GM03348 (cell line): ENCODE measurements around the gene ERG.

Experiments
- DNase-seq: peaks from one replicate; pipeline ENCODE4 v3.0.0; 2012; ENCODE audit warnings: low spot score

ERG gene

DNA sequence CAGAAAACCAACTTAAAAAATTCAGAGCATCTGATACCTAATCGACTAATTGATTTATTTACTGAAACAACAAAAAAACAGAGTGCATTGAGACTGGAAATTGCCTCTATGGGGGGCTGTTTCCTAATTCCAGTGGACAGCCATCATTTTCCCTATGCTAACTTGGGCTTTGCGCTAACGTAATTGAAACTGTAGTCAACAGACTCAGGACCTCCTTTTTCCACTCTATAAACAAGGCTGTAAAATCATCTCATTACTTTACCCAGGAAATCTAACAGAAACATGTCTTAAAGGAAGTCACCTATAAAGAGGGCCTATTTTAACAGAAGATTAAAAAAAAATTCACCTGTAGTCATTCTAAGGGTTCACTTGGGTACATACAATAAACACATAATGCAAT lies 2.1 kb downstream of the ERG start:
- no peak for DNase-seq

DNA sequence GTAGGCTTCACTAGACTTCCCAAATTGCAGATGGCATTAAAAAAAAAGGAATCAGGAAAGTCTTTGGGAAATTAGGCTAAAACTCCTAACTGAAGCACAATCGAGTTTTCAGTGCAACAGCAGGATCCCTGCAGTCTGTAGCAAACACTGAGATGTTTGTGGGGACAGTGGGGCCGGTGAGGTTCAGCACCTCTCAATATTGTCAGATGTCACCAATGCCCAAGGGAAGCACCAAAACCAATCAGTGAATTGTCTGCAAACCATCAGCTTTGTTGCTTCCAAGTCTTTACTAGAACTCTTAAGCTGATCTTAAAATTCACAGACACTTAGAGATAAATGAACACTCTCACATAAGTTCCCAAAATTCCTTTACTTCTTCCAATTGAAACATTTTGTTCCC lies 2.6 kb downstream of the ERG start:
- no peak for DNase-seq

DNA sequence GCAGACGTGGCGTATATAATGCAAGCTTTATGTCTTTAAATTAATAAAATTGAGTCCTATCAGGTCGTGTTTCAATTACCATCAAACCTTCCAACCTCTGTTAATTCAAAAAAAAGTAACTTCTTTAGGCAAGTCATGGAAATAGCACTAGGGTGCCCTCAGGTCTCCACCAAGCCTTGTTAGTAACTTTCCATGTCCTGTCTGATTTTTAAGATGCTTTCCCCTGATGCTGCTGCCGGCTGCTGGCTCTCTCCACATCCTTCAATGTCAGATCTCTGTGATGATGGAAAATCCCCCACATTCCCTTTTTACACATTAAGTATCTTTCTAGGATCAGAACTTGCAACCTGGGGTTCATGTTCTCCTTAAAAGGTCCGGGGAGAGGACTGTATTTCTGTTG lies 3.0 kb downstream of the ERG start:
- DNase-seq, result no peak

DNA sequence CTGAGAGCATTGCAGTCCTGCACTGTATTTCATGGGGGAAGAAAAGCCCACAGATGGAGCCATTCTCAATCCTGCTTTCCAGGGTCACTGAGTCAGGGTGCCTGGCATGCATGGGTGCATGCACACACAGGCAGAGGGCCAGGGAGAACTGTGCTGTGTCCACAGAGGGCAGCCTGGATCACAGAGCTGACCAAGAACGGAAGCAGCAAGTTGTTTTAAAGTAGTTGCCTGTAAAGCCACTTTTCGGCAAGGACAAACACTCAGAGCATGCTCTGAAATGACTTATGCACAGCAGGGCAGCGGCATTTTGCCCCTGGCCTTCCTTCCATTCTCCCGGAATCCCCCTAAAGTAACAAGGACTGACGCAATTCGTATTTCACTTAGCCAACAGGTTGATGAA lies 3.6 kb downstream of the ERG start:
- DNase-seq, result no peak

DNA sequence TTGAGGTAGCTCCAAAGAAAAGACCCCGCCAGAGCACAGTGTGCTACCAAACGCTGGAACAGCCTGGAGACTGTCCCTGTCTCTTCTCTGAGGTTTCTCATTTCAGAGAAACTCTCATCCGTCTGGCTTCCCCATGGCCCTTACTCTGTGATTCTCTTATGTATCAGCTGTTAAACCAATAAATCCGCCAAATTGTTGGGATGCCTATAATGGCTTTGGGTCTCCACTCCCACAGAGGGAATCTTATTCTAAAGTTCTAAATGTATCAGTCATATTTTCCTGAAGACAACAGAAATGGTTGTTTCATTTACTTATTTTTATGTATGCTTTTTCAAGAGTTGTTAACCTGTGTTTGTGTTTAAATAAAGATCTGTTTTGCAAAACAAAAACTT lies 4.0 kb downstream of the ERG start:
- DNase-seq, result no peak

DNA sequence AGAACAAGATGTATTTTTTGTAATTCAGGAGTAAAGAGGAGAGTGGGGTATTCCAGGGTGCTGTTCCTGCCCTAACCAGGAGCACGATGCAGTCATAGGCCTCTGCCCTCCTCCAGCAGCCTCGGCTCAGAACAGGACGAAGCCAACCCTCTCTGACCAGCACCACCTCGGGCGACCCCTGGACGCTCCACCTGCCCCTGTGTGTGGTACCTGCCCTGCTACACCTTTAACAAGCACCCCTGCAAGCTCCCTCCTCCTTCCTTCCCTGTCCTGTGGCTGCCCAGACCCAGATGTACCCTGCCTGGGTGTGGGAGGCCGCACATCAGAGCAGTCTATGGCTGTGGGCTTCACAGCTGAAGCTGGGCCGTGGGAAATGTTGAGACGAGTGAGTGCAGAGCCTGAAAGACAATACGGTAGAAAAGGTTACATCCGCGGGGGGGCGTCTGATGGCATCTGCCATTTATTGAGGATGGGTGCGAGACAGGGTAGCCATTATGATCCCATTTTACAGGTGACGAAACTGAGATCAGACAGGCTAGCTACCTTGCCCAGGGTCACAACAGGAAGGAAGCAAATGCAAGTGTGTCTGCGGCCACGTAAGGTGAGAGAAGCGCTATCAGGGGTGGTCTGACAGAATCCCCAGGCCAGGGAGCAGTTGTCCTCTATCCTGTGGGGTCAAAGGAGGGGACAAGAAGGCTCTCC lies 4.6 kb downstream of the ERG start:
- DNase-seq, result no peak

GRCh38 chr21:38492007-38492406 lies 6.3 kb downstream of the ERG start:
- no peak for DNase-seq

DNA sequence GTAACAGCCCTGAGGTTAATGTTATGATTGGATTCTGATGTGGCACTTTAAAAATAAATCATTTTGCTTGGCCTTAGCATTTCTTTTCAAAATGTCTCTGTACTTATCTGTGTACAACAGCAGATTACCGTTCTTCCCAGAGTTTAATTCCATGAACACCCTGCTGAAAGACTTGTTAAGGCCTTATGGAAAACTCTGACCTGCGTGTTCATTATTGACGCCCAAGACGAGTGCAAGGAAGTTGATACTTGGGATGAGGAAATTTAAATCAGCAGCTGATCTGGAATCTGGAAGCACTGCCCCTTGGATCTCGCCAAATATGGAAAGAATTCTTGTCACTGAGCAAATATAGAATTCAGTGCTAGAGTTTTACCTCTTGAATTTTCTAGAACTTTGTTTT lies 6.7 kb downstream of the ERG start:
- no peak for DNase-seq

- DNase-seq, result no peak
These were observed 7.8 kb downstream of the ERG start for GRCh38 chr21:38490411-38491020.

GRCh38 chr21:38489729-38490128 lies 8.5 kb downstream of the ERG start:
- no peak for DNase-seq

- no peak for DNase-seq
These were observed 9.0 kb downstream of the ERG start for GRCh38 chr21:38489271-38489652.

- DNase-seq, result no peak
These were observed 9.5 kb downstream of the ERG start for GRCh38 chr21:38488640-38489270.

DNA sequence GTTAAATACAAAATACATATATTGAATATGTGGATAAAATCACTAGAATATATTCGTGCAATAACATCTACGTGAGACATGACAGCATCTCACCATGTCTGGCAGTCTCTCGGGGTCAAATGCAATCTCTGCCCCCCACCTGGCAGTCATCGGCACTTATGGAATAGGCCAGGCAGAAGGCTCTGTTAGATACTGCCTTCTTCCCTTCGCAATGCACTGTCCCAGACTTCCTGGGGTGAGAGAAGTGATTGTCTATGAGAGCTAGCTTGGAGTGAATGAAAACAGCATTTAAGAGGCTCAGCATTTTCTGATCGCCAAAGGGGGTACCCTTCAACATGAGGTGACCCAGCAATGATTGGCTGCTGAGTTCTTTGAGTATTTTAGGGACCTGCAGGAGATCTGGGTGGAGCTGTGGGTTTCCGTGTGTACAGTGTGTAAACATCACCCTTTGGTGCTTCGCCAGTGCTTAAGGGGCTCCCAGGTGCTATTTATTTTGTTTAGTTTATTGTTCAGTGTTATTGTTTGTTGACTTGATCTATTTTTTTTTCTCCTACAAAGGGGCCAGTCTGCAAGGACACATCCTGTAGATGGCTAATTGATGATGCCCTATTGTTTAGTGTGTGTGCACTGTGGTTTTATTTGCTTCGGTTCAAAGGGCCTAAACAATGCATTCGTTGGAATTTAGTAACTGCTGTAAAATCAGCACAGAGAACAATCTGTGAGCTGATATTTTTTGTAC lies 10.2 kb downstream of the ERG start:
- DNase-seq, result no peak

- DNase-seq, result no peak
These were observed 11.6 kb downstream of the ERG start for GRCh38 chr21:38486706-38487105.

GRCh38 chr21:38486221-38486620 lies 12.1 kb downstream of the ERG start:
- DNase-seq, result peak; percentile 51

DNA sequence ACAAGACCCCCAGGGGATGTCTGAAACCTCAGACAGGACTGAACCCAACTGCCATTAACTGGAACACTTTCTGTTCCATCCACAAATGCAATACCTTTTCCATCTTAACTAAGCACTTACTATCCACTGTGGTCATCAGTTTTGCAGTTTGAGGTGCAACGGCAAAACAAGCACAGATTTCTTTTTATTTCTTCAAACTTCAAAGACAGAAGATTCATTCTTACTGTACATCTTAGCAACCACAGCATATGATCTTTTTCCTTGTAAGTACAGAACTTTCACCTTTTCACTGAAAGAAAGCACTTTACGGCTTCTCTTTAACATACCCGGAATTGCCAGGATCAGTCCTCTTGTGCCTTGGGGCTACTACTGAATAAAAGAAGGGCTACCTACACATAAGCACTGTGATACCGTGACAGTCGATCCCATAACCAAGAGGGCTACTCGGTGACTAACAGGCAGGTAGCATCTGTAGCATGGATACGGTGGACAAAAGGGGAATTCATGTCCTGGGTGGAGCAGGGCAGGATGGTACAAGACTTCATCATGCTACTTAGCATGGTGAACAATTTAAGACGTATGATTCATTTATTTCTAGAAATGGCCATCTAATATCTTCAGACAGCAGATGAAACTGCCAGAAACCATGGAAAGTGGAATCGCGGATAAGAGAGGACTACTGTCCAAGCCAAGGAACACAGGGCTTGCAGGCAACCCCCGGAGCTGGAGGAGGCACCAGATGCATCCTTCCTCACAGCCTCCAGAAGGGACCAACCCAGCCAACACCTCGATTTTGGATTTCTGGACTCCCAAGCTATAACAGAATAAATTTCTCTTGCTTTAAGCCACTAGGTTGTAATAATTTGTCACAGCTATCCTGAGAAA lies 18.4 kb downstream of the ERG start:
- DNase-seq, result no peak

DNA sequence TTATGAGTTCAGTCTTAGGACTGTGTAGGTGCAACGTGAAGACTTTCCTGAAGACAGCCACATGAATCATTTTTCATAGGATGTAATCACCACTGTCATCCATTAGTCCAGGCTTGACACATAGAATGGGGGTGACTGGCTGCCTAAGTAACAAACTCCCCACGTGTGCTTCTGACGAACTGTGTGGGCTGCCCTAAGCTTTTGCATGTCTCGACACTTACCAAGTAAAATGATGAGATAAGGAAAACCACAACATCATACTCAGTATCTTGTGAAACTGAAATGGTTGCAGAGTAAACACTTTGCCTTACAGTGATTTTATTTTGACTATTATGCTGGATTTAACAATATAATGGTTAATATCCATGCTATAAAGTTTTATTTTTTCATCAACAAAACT lies 19.5 kb downstream of the ERG start:
- peak; percentile 47 for DNase-seq

- DNase-seq, result no peak
These were observed 21.1 kb downstream of the ERG start for GRCh38 chr21:38477226-38477625.

DNA sequence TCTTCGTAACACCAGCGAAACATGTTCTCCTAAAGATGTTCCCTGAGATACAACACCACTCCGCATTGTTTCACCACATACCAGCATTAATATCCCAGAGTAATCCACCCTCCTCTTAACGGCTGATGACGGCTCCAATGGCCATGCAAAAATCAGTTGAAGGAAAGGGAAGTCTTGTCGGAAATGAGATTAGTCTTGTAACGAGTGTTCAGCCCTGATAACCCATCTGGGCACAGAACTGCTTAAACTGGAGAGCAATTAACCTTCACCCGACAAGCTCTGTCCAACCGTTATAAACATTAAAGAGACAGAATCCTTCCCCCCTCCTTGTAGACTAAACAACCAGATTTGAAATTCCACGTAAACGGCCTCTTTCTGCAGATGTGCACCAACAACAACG lies 21.9 kb downstream of the ERG start:
- no peak for DNase-seq

DNA sequence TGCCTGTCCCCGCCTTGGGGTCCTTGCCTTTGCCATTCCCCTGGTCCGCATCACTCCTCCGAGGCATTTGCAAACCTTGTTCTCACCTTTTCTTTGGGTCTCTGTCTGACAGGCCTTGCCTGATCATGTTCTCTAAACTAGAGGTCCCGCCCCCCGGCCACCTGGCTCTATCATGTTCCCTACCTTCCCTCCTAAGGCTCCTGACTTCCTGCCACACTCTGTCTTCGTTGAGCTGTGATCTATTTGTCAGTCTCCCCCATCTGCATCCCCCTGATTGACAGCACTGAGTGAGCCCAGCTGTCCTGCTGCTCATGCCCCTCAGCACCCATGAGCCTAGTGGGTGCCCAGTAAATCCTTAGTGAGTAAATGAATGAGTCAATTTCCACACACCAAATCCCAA lies 22.8 kb downstream of the ERG start:
- no peak for DNase-seq

- DNase-seq, result no peak
These were observed 23.5 kb downstream of the ERG start for GRCh38 chr21:38474796-38475195.

DNA sequence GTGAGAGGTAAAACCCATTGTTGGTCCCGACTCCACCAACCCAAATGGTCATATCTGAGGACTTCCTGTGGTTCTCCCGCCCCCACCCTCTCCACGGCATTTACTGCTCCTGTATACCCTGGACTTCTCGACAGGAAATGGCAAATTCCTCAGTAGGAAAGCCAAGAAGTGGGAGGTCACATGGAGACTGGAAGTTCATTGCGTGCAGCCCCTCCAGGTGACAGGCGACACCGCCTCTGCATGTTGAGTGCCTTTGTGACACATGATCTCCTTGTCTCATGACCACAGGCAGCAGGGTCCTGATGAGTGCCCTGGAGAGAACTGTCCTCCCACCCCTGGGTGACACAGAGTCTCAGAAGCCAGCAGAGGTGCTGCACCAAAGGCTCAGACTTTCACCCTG lies 24.2 kb downstream of the ERG start:
- DNase-seq, result no peak
